H1 (cell line): ENCODE data around the gene SLC39A9. TPM values are rescaled to one million over a fixed set of nuclear protein-coding genes. Genes with fewer than 3 reads are reported as not detected.

Source experiments
- CTCF ChIA-PET: fragments of 300-600 bp; sonication (Branson Sonifier 250); formaldehyde crosslinking; loops from one replicate; lab custom pipeline; 2021; ENCODE audit not compliant: partially characterized antibody; lab: Charles Lee
- POLR2A ChIA-PET: fragments of 300-600 bp; sonication (Branson Sonifier 250); formaldehyde crosslinking; loops from one replicate; lab custom pipeline; 2021; ENCODE audit warnings: inconsistent platforms; ENCODE audit not compliant: partially characterized antibody; lab: Charles Lee
- DNase-seq, 2 experiments: peaks; one replicate each; pipeline versions ENCODE4 v3.0.0 to v3.0.0-alpha.2; 2010 to 2022; ENCODE audit warnings: low spot score in 2 of 2, low read depth in 1 of 2, mixed read lengths in 1 of 2
- FAIRE-seq: peaks from 2 replicates; lab custom pipeline; 2011; peaks lifted over from hg19 to GRCh38; lab: Jason Lieb, UNC
- H2AFZ ChIP-seq: 2 replicates; pipeline ENCODE4 v1.8.1; 2012; ENCODE audit warnings: low read length, inconsistent platforms
- H2AK5ac ChIP-seq: 2 replicates; pipeline ENCODE4 v1.6.1; 2013; ENCODE audit warnings: low read depth, low read length
- H2BK120ac ChIP-seq: replicated peaks from 2 replicates; pipeline ENCODE3; 2013; ENCODE audit warnings: low read depth, low read length, inconsistent platforms
- H2BK12ac ChIP-seq: 2 replicates; pipeline ENCODE4 v1.6.1; 2013; ENCODE audit warnings: low read depth, low read length
- H2BK15ac ChIP-seq: 2 replicates; pipeline ENCODE4 v1.6.1; 2013; ENCODE audit warnings: low read length
- H2BK20ac ChIP-seq: 2 replicates; pipeline ENCODE4 v1.6.1; 2013; ENCODE audit warnings: low read length
- H2BK5ac ChIP-seq: 2 replicates; pipeline ENCODE4 v1.6.1; 2013; ENCODE audit warnings: low read depth, low read length
- H3K14ac ChIP-seq: 2 replicates; pipeline ENCODE4 v1.6.1; 2013; ENCODE audit warnings: inconsistent platforms; ENCODE audit not compliant: insufficient read length
- H3K18ac ChIP-seq: 2 replicates; pipeline ENCODE4 v1.6.1; 2013; ENCODE audit warnings: low read length; ENCODE audit errors: extremely low read depth
- H3K23ac ChIP-seq: 2 replicates; pipeline ENCODE4 v1.6.1; 2013; ENCODE audit warnings: inconsistent platforms; ENCODE audit not compliant: insufficient read length
- H3K23me2 ChIP-seq: 2 replicates; pipeline ENCODE4 v1.6.1; 2013; ENCODE audit warnings: low read depth, low read length
- H3K27ac ChIP-seq: 2 replicates; pipeline ENCODE4 v1.6.1; 2011; ENCODE audit warnings: low read depth, low read length, inconsistent platforms
- H3K27me3 ChIP-seq, 4 experiments: replicated peaks in 1 of 4; 1 replicate in 1 of 4; 2 replicates in 3 of 4; pipeline versions ENCODE4 v1.6.1 to v1.8.1; 2011 to 2013; ENCODE audit warnings: low read length in 3 of 4, mild to moderate bottlenecking in 3 of 4, inconsistent platforms in 2 of 4, mixed read lengths in 2 of 4, moderate library complexity in 1 of 4; ENCODE audit not compliant: control insufficient read depth in 3 of 4, insufficient read depth in 3 of 4; ENCODE audit errors: extremely low read depth in 1 of 4
- H3K36me3 ChIP-seq, 4 experiments: 2 replicates each; pipeline versions ENCODE4 v1.6.1 to v1.8.1; 2011 to 2013; ENCODE audit warnings: mild to moderate bottlenecking in 4 of 4, low read length in 3 of 4, moderate library complexity in 2 of 4, control low read depth in 1 of 4, inconsistent platforms in 1 of 4; ENCODE audit not compliant: insufficient read depth in 4 of 4, control insufficient read depth in 2 of 4
- H3K4ac ChIP-seq: replicated peaks from 2 replicates; pipeline ENCODE3; 2013; ENCODE audit warnings: low read length, low read depth, mixed read lengths, inconsistent platforms; ENCODE audit not compliant: insufficient read length
- H3K4me1 ChIP-seq, 4 experiments: replicated peaks in 1 of 4; 1 replicate in 1 of 4; 2 replicates in 3 of 4; pipeline versions ENCODE4 v1.6.1 to v1.8.1; 2011 to 2013; ENCODE audit warnings: low read length in 3 of 4, inconsistent platforms in 2 of 4, mixed read lengths in 1 of 4; ENCODE audit not compliant: insufficient read depth in 4 of 4, control insufficient read depth in 3 of 4
- H3K4me2 ChIP-seq, 2 experiments: 2 replicates each; pipeline versions ENCODE4 v1.6.1 to v1.8.1; 2011 to 2013; ENCODE audit warnings: low read depth in 2 of 2, low read length in 2 of 2, control low read depth in 1 of 2, inconsistent platforms in 1 of 2, mild to moderate bottlenecking in 1 of 2; ENCODE audit not compliant: insufficient read depth in 1 of 2
- H3K4me3 ChIP-seq, 4 experiments: fragments of 200-600, 300-600 bp in 1 of 4; sonication (generic), shearing (Covaris generic), sonication (Bioruptor Twin) in 1 of 4; 2 replicates each; pipeline versions ENCODE4 v1.5.1 to v1.8.1; 2011 to 2016; ENCODE audit warnings: low read length in 4 of 4, low read depth in 3 of 4, control low read depth in 2 of 4, inconsistent platforms in 2 of 4, mild to moderate bottlenecking in 2 of 4, mixed read lengths in 1 of 4, moderate library complexity in 1 of 4; ENCODE audit not compliant: insufficient read depth in 2 of 4; ENCODE audit errors: extremely low read depth in 1 of 4
- H3K56ac ChIP-seq: replicated peaks from 2 replicates; pipeline ENCODE3; 2013; ENCODE audit warnings: low read depth, mild to moderate bottlenecking, mixed read lengths, low read length, inconsistent platforms; ENCODE audit not compliant: insufficient read length
- H3K79me1 ChIP-seq: 2 replicates; pipeline ENCODE4 v1.6.1; 2013; ENCODE audit warnings: low read depth, low read length, control low read depth
- H3K79me2 ChIP-seq, 2 experiments: 2 replicates each; pipeline versions ENCODE4 v1.6.1 to v1.8.1; 2012 to 2013; ENCODE audit warnings: low read length in 2 of 2, mild to moderate bottlenecking in 2 of 2, inconsistent platforms in 1 of 2; ENCODE audit not compliant: insufficient read depth in 2 of 2, control insufficient read depth in 1 of 2
- H3K9ac ChIP-seq, 4 experiments: replicated peaks in 1 of 4; 1 replicate in 1 of 4; 2 replicates in 3 of 4; pipeline versions ENCODE4 v1.6.1 to v1.8.1; 2011 to 2013; ENCODE audit warnings: low read depth in 3 of 4, low read length in 3 of 4, control low read depth in 2 of 4, mild to moderate bottlenecking in 2 of 4, moderate library complexity in 2 of 4, inconsistent platforms in 1 of 4; ENCODE audit errors: extremely low read depth in 1 of 4
- H3K9me3 ChIP-seq, 2 experiments: 2 replicates each; pipeline versions ENCODE4 v1.6.1 to v1.8.1; 2012 to 2013; ENCODE audit warnings: mild to moderate bottlenecking in 2 of 2, moderate library complexity in 2 of 2, control low read depth in 1 of 2, inconsistent platforms in 1 of 2, low read depth in 1 of 2, low read length in 1 of 2, mixed read lengths in 1 of 2; ENCODE audit not compliant: insufficient read depth in 2 of 2
- H4K20me1 ChIP-seq, 2 experiments: replicated peaks in 1 of 2; 2 replicates each; pipeline versions ENCODE3 to v1.8.1; 2011 to 2013; ENCODE audit warnings: inconsistent platforms in 2 of 2, low read length in 2 of 2, mild to moderate bottlenecking in 1 of 2; ENCODE audit not compliant: insufficient read depth in 2 of 2, control insufficient read depth in 1 of 2
- H4K5ac ChIP-seq: 2 replicates; pipeline ENCODE4 v1.6.1; 2013; ENCODE audit warnings: low read length, low read depth, mixed read lengths, inconsistent platforms; ENCODE audit not compliant: insufficient read length
- H4K8ac ChIP-seq: 2 replicates; pipeline ENCODE4 v1.8.0; 2013; ENCODE audit warnings: mild to moderate bottlenecking, moderate library complexity, low read length, inconsistent platforms; ENCODE audit not compliant: insufficient read depth; ENCODE audit errors: extremely low read depth
- H4K91ac ChIP-seq: replicated peaks from 2 replicates; pipeline ENCODE3; 2013; ENCODE audit warnings: low read length, mixed read lengths, inconsistent platforms; ENCODE audit not compliant: insufficient read length
- WGBS, 2 experiments: shearing (Covaris generic) in 1 of 2; methylation state at CpG; one replicate each; pipeline versions ENCODE4 v1.1.6 to v1.1.7; 2013 to 2015; ENCODE audit warnings: low lambda C conversion rate in 2 of 2, mixed read lengths in 2 of 2, inconsistent platforms in 1 of 2, low coverage in 1 of 2, missing lambda C conversion rate in 1 of 2; ENCODE audit not compliant: insufficient replicate concordance in 2 of 2, insufficient coverage in 1 of 2, insufficient read length in 1 of 2; ENCODE audit errors: extremely low coverage in 1 of 2, missing lambda C conversion rate in 1 of 2; 5-methylcytosine and 5-hydroxymethylcytosine counted together
- polyA plus RNA-seq, 7 experiments: library from polyadenylated mRNA; depleted of rRNA in 3 of 7; stranded (reverse) in 5 of 7; unstranded in 2 of 7; fragments of >200 nt in 5 of 7; fragments of 200-250 nt in 2 of 7; gene quantifications; 1 replicate in 5 of 7; 2 replicates in 1 of 7; 4 replicates in 1 of 7; pipeline versions ENCODE4 v1.2.1 to v1.2.3, GENCODE V29; 2011 to 2013; ENCODE audit warnings: missing spikeins in 2 of 7, mixed read lengths in 2 of 7
- total RNA-seq: library from RNA; stranded (reverse); fragmentation: NEBNext Ultra II Directional; extraction: Animal tissue kit (Norgen Biotek cat#: 25700); gene quantifications from 2 replicates; pipeline ENCODE4 v1.2.1, GENCODE V29; 2021

The SLC39A9 gene
- total and polyA plus RNA-seq, 2 of the 8 experiments (the other 6 are each of a cell fraction or from before 2014, with no cell fraction given), result 31.0 to 44.2 TPM

GRCh38 chr14:69360438-69361108 lies 37.9 kb upstream of the SLC39A9 start:
- no peak overlapping the region for H3K56ac ChIP-seq
- H4K20me1 ChIP-seq, result no peaks in the 10 kb centered on the region
- H4K91ac ChIP-seq, result no peak overlapping the region
- no peaks in the 10 kb centered on the region for H3K23me2 ChIP-seq
- no peaks in the 10 kb centered on the region for H3K79me1 ChIP-seq
- peaks cover 0 to 3% (median 0%) of the 10 kb centered on the region in 4 experiments; a peak in 1 of 7 replicates for H3K4me1 ChIP-seq
- no peak overlapping the region for H3K18ac ChIP-seq
- WGBS, 2 experiments, result 95% methylated on average over 7 of the region's 7 CpGs; no CpG with 5 or more reads in 1 of the 2 experiments
- no peak overlapping the region for H2BK12ac ChIP-seq
- H2AK5ac ChIP-seq, result no peak overlapping the region
- ChIA-PET CTCF (interaction anchor here (1.0 to 11.8 kb wide), 7 partner anchors 10 to 230 kb away, joined by 3 to 130 read pairs (median 46); partner anchors contain the start of gene GALNT16), POLR2A (interaction anchor here (0.6 to 1.2 kb wide), 2 partner anchors 10 to 15 kb away, joined by 3 read pairs; no protein-coding TSS in a partner anchor)
- no peak overlapping the region for H3K9ac ChIP-seq
- no peaks in the 10 kb centered on the region for H3K36me3 ChIP-seq
- no peak for FAIRE-seq
- no peak overlapping the region for H2AFZ ChIP-seq
- H3K9me3 ChIP-seq, result no peaks in the 10 kb centered on the region
- 0 out of 2 replicates have a peak overlapping the region, but pooled peaks have one; percentile 20 for H4K8ac ChIP-seq
- H3K4me2 ChIP-seq, result no peak overlapping the region
- DNase-seq, result no peak
- H3K27ac ChIP-seq, result no peak overlapping the region
- H3K79me2 ChIP-seq, result no peaks in the 10 kb centered on the region
- H3K14ac ChIP-seq, result no peak overlapping the region
- no peak overlapping the region for H4K5ac ChIP-seq
- H2BK15ac ChIP-seq, result no peak overlapping the region
- H3K4me3 ChIP-seq, result no peak overlapping the region
- no peaks in the 10 kb centered on the region for H3K27me3 ChIP-seq
- H2BK20ac ChIP-seq, result no peak overlapping the region
- no peak overlapping the region for H3K23ac ChIP-seq
- H2BK5ac ChIP-seq, result no peak overlapping the region
- H3K4ac ChIP-seq, result no peak overlapping the region
- H2BK120ac ChIP-seq, result no peak overlapping the region
